Kidney epithelial cell (primary cell): ENCODE data around the gene B3GAT3. TPM values are rescaled to one million over a fixed set of nuclear protein-coding genes. Genes with fewer than 3 reads are reported as not detected.
"Not testable (repeated sequence)": the region's sequence is repeated elsewhere in the genome, so short reads cannot be mapped to it uniquely, and the experiment has no call there.

ENCODE experiments used
- DNase-seq: peaks from one replicate; pipeline ENCODE4 v3.0.0-alpha.2; 2010; ENCODE audit warnings: low read depth
- H3K27me3 ChIP-seq: 2 replicates; pipeline ENCODE4 v1.6.0; 2011; ENCODE audit warnings: low read length; ENCODE audit not compliant: control insufficient read depth, insufficient read depth
- H3K36me3 ChIP-seq: 2 replicates; pipeline ENCODE4 v1.5.1; 2011; ENCODE audit warnings: low read length; ENCODE audit not compliant: control insufficient read depth, insufficient read depth
- H3K4me3 ChIP-seq: 2 replicates; pipeline ENCODE4 v1.5.1; 2011; ENCODE audit warnings: low read depth, mild to moderate bottlenecking, control low read depth, low read length
- CTCF ChIP-seq: IDR thresholded peaks from 2 replicates; pipeline ENCODE4 v1.5.1; 2011; ENCODE audit warnings: mild to moderate bottlenecking, moderate library complexity, low read length, control low read depth, inconsistent platforms; ENCODE audit not compliant: insufficient read depth, poor library complexity, severe bottlenecking
- total RNA-seq: library from RNA; depleted of rRNA; stranded (reverse); fragments of >200 nt; gene quantifications from 2 replicates; pipeline ENCODE4 v1.2.3, GENCODE V29; 2015

B3GAT3 gene
- total RNA-seq, 1 donor from 2014 or later = 68.7 TPM

- Histone ChIP-seq H3K27me3 (no peaks in the 10 kb centered on the region), H3K36me3 (peaks cover 7% of the 10 kb centered on the region), H3K4me3 (no peak overlapping the region)
- DNase-seq = no peak
- TF ChIP-seq CTCF = no peak
Observed at GRCh38 chr11:62592989-62593421, 28.8 kb downstream of the B3GAT3 start.

GRCh38 chr11:62592146-62592815 lies 29.5 kb downstream of the B3GAT3 start:
- Histone ChIP-seq H3K36me3 (peaks cover 7% of the 10 kb centered on the region), H3K4me3 (peak overlapping the region; percentile 42), H3K27me3 (no peaks in the 10 kb centered on the region)
- no peak for TF ChIP-seq CTCF
- no peak for DNase-seq

GRCh38 chr11:62591448-62592145 lies 30.2 kb downstream of the B3GAT3 start, which contains the start of gene TUT1:
Gene TUT1, minus strand, starts transcription at chr11:62591523. Its CDS starts 38 bp downstream, at chr11:62591485.
- Histone ChIP-seq H3K36me3 (peaks cover 7% of the 10 kb centered on the region), H3K27me3 (no peaks in the 10 kb centered on the region), H3K4me3 (peak within 1 kb of the TSS; percentile 91)
- no peak for TF ChIP-seq CTCF
- peak; percentile 94 for DNase-seq

- peak; percentile 38 for TF ChIP-seq CTCF
- H3K4me3 ChIP-seq = no peak overlapping the region
- DNase-seq = no peak
- peaks cover 4% of the 10 kb centered on the region for H3K36me3 ChIP-seq
- H3K27me3 ChIP-seq = no peaks in the 10 kb centered on the region
Observed at GRCh38 chr11:62588966-62589637, 32.7 kb downstream of the B3GAT3 start.

- not testable (repeated sequence) for H3K4me3 ChIP-seq, H3K27me3 ChIP-seq, H3K36me3 ChIP-seq, DNase-seq
Observed at GRCh38 chr11:62585356-62585755, 36.4 kb downstream of the B3GAT3 start.

GRCh38 chr11:62581735-62582134 lies 40.1 kb downstream of the B3GAT3 start:
- H3K4me3 ChIP-seq, H3K27me3 ChIP-seq, H3K36me3 ChIP-seq, DNase-seq: not testable (repeated sequence)
